K562 (cell line): ENCODE results near the gene MRPL54. TPM values are rescaled to one million over a fixed set of nuclear protein-coding genes. Genes with fewer than 3 reads are reported as not detected.

Experiments used
- HDAC1 ChIP-seq, 2 experiments: fragments of 450-650 bp; IDR thresholded peaks; 2 replicates each; pipeline ENCODE4 v1.6.1; 2016 to 2017; ENCODE audit warnings: inconsistent platforms in 1 of 2, mild to moderate bottlenecking in 1 of 2, moderate library complexity in 1 of 2
- HLTF ChIP-seq: fragments of 450-650 bp; IDR thresholded peaks from 2 replicates; pipeline ENCODE4 v1.6.1; 2016
- MAFK ChIP-seq: IDR thresholded peaks from 2 replicates; pipeline ENCODE4 v1.6.1; 2011; ENCODE audit warnings: low read length, improper control_type of control experiment
- NCOA2 ChIP-seq, 2 experiments: fragments of 450-650 bp; IDR thresholded peaks; 2 replicates each; pipeline ENCODE4 v1.6.1; 2018; ENCODE audit warnings: mild to moderate bottlenecking in 2 of 2, moderate library complexity in 1 of 2; ENCODE audit not compliant: partially characterized antibody in 2 of 2
- PATZ1 ChIP-seq: fragments of 250-450 bp; sonication (Bioruptor Pico); IDR thresholded peaks from 2 replicates; pipeline ENCODE4 v1.5.0; 2020; ENCODE audit warnings: mild to moderate bottlenecking, borderline replicate concordance
- PTRF ChIP-seq: fragments of 450-650 bp; IDR thresholded peaks from 2 replicates; pipeline ENCODE4 v1.6.1; 2016; ENCODE audit warnings: mild to moderate bottlenecking, missing genetic modification characterization, missing compliant biosample characterization
- RFX5 ChIP-seq: IDR thresholded peaks from 2 replicates; pipeline ENCODE4 v1.6.1; 2011; ENCODE audit warnings: low read depth, mild to moderate bottlenecking, improper control_type of control experiment, low read length
- SRSF7 ChIP-seq: fragments of 200-400 bp; formaldehyde crosslinking; optimal IDR thresholded peaks from 2 replicates; pipeline ENCODE3; 2017; ENCODE audit warnings: mild to moderate bottlenecking, low read depth, low read length
- TEAD4 ChIP-seq, 2 experiments: sonication (generic) in 1 of 2; formaldehyde crosslinking in 1 of 2; IDR thresholded peaks; 2 replicates each; pipeline versions ENCODE4 v1.6.1 to v1.8.0; 2012 to 2022; ENCODE audit warnings: borderline replicate concordance in 1 of 2, inconsistent platforms in 1 of 2, low read length in 1 of 2, mild to moderate bottlenecking in 1 of 2, missing genetic modification reagents in 1 of 2
- TGIF2 ChIP-seq: sonication (generic); formaldehyde crosslinking; IDR thresholded peaks from 2 replicates; pipeline ENCODE4 v1.8.1; 2022; ENCODE audit warnings: mild to moderate bottlenecking, missing genetic modification reagents, moderate library complexity
- ZNF695 ChIP-seq: fragments of 450-650 bp; formaldehyde crosslinking; IDR thresholded peaks from 2 replicates; pipeline ENCODE4 v1.4.0; 2020; ENCODE audit warnings: mild to moderate bottlenecking, moderate library complexity
- polyA plus RNA-seq, 8 experiments: library from polyadenylated mRNA; depleted of rRNA in 4 of 8; stranded (reverse) in 5 of 8; unstranded in 3 of 8; fragments of >200 nt; fragmentation: Nextera tagmentation in 2 of 8; fragmentation: Illumina TruSeq in 1 of 8; extraction: Ambion mirVana in 2 of 8; extraction: Trizol in 1 of 8; gene quantifications; 2 replicates each; pipeline versions ENCODE4 v1.2.1 to v1.2.3, GENCODE V29; 2011 to 2014; ENCODE audit warnings: inconsistent platforms in 1 of 8, missing spikeins in 1 of 8
- total RNA-seq, 7 experiments: library from RNA; depleted of rRNA in 6 of 7; stranded (reverse); fragments of >200 nt in 6 of 7; fragmentation: Illumina TruSeq in 2 of 7; extraction: Trizol in 2 of 7; gene quantifications; 2 replicates each; pipeline versions ENCODE4 v1.2.1 to v1.2.3, GENCODE V29; 2011 to 2021; ENCODE audit warnings: low replicate concordance in 1 of 7
- TF ChIP-seq, protein P1 (sequence below): fragments of 250-450 bp; sonication (Bioruptor Pico); IDR thresholded peaks from 2 replicates; pipeline ENCODE4 v1.5.0; 2021; ENCODE audit warnings: mild to moderate bottlenecking, moderate library complexity
- TF ChIP-seq, protein P2 (sequence below), 2 experiments: fragments of 450-650 bp in 1 of 2; IDR thresholded peaks; 2 replicates each; pipeline ENCODE4 v1.6.1; 2011 to 2017; ENCODE audit warnings: low read depth in 2 of 2, antibody characterized with exemption in 1 of 2, borderline replicate concordance in 1 of 2, low read length in 1 of 2, mild to moderate bottlenecking in 1 of 2, mixed read lengths in 1 of 2; ENCODE audit not compliant: control insufficient read depth in 1 of 2
- TF ChIP-seq, protein P3 (sequence below), 2 experiments: fragments of 450-650 bp; conservative IDR thresholded peaks; 2 replicates each; pipeline ENCODE4 v1.6.1; 2017; ENCODE audit warnings: mild to moderate bottlenecking in 2 of 2, moderate library complexity in 2 of 2

The MRPL54 gene
- total and polyA plus RNA-seq, 9 of the 15 experiments (the other 6 are each of a cell fraction or from before 2014, with no cell fraction given): 3.5 to 120 (median 56.9) TPM

DNA sequence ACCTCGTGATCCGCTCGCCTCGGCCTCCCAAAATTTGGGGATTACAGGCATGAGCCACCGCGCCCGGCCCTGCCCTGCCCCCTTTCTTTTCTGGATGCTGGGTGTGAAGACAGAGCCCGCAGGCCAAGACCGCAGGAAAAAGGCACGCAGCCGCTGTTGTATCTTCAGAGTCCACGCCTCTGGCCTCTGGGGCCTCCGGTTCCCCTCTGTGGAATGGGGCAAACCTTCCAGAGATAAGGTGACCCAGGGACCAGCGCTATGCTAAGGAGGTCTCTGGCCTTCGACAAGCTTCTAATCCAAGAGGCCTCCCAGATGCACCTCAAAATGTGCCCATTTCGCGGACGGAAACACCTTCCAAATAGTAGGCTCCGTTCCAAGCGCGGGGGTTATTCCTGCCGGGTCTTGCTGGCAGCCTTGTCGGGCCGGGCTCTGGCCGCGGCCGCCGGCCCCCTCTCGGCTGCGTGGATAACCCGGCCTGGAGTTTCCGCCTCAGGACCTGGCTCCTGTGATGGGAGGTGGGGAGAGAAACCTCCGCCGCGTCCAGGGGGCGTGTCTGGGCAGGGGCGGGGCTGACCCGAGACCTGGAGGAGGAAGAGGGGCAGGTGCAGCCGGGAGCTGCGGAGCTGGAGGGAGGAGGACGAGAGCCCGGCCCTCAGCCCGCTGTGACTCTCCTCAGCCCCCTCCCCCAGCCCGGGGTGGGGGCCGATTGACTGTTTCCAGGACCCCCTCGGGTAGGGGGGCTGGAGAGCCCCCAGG is 41.2 kb upstream of the MRPL54 start (continued):
- TF ChIP-seq PATZ1 (CRISPR knock-in tag) (0 out of 2 replicates have a peak, but pooled peaks have one; percentile 28), MAFK (no peak), HDAC1 (IDR thresholded peaks at IDR 0.05) (peak; percentile 69 to 77; a peak in 3 of 4 replicates), SRSF7 (no peak), TGIF2 (CRISPR knock-in tag) (0 out of 2 replicates have a peak, but pooled peaks have one; percentile 47), ZNF695 (CRISPR knock-in tag) (no peak), TEAD4 (IDR thresholded peaks at IDR 0.05; ENCODE audit: low read length) (peak; percentile 60), TEAD4 (CRISPR knock-in tag; IDR thresholded peaks at IDR 0.05; ENCODE audit: borderline replicate concordance) (no peak), NCOA2 (IDR thresholded peaks at IDR 0.05; ENCODE audit: partially characterized antibody in 2 of 2) (no peak), PTRF (tag) (no peak), RFX5 (peak; percentile 82), HLTF (no peak)
- TF ChIP-seq, protein P1, sequence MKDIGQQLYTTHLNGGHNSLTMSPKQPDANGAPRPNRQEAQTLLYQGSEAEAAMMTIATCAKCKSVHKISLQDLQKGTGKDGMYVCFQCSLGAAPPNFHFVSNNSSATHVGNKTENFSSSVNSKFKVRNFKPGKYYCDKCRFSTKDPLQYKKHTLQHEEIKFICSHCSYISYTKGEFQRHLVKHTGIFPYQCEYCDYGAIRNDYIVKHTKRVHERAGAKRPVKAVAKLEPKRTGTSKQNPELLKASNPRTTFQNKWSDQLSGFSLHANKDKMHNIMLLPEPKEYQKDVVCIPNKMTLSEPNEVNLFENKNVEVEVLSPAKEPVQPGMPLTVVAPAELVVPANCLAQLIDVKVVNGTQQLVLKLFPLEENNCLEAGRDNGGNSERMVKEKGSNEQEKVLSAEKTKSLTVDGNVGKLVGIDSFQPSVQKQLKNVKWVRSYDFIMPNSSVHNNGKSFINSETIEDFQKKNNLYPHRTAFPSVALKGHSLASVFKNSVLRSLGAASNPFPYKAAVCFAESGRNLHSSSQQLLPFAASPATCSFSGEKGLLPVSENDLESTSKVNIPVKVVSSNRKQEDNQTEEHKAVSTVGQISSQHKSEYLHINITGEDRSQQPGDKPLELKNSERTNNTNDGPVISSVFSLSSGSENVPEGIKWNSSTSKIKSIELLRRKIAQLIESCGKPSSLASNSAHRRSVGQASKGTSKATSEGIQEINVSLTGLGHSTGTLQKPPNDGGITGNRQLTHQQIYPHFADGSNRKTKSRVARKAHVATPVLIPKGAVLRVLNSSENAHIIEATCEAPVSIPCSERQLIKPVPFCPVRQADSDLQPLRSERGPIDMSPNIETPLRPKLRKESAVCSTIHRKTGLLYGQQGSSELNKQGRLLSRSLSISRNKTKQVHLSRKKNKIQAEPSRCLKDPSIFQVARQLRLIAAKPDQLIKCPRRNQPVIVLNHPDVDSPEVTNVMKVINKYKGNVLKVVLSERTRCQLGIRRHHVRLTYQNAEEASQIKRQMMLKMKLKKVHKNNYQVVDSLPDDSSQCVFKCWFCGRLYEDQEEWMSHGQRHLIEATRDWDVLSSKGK (CRISPR knock-in tag): no peak
- TF ChIP-seq, protein P2, sequence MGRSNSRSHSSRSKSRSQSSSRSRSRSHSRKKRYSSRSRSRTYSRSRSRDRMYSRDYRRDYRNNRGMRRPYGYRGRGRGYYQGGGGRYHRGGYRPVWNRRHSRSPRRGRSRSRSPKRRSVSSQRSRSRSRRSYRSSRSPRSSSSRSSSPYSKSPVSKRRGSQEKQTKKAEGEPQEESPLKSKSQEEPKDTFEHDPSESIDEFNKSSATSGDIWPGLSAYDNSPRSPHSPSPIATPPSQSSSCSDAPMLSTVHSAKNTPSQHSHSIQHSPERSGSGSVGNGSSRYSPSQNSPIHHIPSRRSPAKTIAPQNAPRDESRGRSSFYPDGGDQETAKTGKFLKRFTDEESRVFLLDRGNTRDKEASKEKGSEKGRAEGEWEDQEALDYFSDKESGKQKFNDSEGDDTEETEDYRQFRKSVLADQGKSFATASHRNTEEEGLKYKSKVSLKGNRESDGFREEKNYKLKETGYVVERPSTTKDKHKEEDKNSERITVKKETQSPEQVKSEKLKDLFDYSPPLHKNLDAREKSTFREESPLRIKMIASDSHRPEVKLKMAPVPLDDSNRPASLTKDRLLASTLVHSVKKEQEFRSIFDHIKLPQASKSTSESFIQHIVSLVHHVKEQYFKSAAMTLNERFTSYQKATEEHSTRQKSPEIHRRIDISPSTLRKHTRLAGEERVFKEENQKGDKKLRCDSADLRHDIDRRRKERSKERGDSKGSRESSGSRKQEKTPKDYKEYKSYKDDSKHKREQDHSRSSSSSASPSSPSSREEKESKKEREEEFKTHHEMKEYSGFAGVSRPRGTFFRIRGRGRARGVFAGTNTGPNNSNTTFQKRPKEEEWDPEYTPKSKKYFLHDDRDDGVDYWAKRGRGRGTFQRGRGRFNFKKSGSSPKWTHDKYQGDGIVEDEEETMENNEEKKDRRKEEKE (IDR thresholded peaks at IDR 0.05; ENCODE audit: borderline replicate concordance in 1 of 2, control insufficient read depth in 1 of 2, low read depth in 2 of 2, low read length in 1 of 2): peak in 1 of 2 experiments; percentile 55; a peak in 1 of 4 replicates
- TF ChIP-seq, protein P3, sequence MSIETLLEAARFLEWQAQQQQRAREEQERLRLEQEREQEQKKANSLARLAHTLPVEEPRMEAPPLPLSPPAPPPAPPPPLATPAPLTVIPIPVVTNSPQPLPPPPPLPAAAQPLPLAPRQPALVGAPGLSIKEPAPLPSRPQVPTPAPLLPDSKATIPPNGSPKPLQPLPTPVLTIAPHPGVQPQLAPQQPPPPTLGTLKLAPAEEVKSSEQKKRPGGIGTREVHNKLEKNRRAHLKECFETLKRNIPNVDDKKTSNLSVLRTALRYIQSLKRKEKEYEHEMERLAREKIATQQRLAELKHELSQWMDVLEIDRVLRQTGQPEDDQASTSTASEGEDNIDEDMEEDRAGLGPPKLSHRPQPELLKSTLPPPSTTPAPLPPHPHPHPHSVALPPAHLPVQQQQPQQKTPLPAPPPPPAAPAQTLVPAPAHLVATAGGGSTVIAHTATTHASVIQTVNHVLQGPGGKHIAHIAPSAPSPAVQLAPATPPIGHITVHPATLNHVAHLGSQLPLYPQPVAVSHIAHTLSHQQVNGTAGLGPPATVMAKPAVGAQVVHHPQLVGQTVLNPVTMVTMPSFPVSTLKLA (conservative IDR thresholded peaks at IDR 0.05): peak; percentile 51 to 65; a peak in 3 of 4 replicates
